Measurements from ENCODE around the gene KRTAP2-1. TPM values are rescaled to one million over a fixed set of nuclear protein-coding genes. Genes with fewer than 3 reads are reported as not detected.

Gene KRTAP2-1
- total RNA-seq, 1 donor from 2014 or later = not detected

GRCh38 chr17:41076788-41077187 lies 29.7 kb upstream of the KRTAP2-1 start:
- DNase-seq (ENCODE audit: extremely low spot score, unreplicated experiment) = no peak
- no peaks in the 10 kb centered on the region for H3K4me1 Mint-ChIP-seq (ENCODE audit: unreplicated experiment)

GRCh38 chr17:41073676-41074075 lies 26.6 kb upstream of the KRTAP2-1 start:
- no peak for DNase-seq (ENCODE audit: extremely low spot score, unreplicated experiment)
- Mint-ChIP-seq H3K27ac (ENCODE audit: unreplicated experiment) (no peak overlapping the region), H3K36me3 (ENCODE audit: unreplicated experiment) (no peaks in the 10 kb centered on the region), H3K9me3 (ENCODE audit: unreplicated experiment) (peaks cover 3% of the 10 kb centered on the region), H3K27me3 (ENCODE audit: unreplicated experiment) (no peaks in the 10 kb centered on the region), H3K4me1 (ENCODE audit: unreplicated experiment) (no peaks in the 10 kb centered on the region), H3K4me3 (ENCODE audit: unreplicated experiment) (no peak overlapping the region)
- no peak for TF ChIP-seq CTCF (IDR thresholded peaks at IDR 0.05)

More at GRCh38 chr17:41076788-41077187, 29.7 kb upstream of the KRTAP2-1 start:
- no peak for TF ChIP-seq CTCF (IDR thresholded peaks at IDR 0.05)
- H3K27ac Mint-ChIP-seq (ENCODE audit: unreplicated experiment) = no peak overlapping the region
- H3K36me3 Mint-ChIP-seq (ENCODE audit: unreplicated experiment) = no peaks in the 10 kb centered on the region
- no peak overlapping the region for H3K4me3 Mint-ChIP-seq (ENCODE audit: unreplicated experiment)
- H3K9me3 Mint-ChIP-seq (ENCODE audit: unreplicated experiment) = peaks cover 3% of the 10 kb centered on the region
- no peaks in the 10 kb centered on the region for H3K27me3 Mint-ChIP-seq (ENCODE audit: unreplicated experiment)

- H3K4me3 Mint-ChIP-seq (ENCODE audit: unreplicated experiment) = no peak overlapping the region
- no peaks in the 10 kb centered on the region for H3K9me3 Mint-ChIP-seq (ENCODE audit: unreplicated experiment)
- peaks cover 5% of the 10 kb centered on the region for H3K4me1 Mint-ChIP-seq (ENCODE audit: unreplicated experiment)
- H3K27me3 Mint-ChIP-seq (ENCODE audit: unreplicated experiment) = no peaks in the 10 kb centered on the region
- no peak for DNase-seq (ENCODE audit: extremely low spot score, unreplicated experiment)
- no peak overlapping the region for H3K27ac Mint-ChIP-seq (ENCODE audit: unreplicated experiment)
- no peak for TF ChIP-seq CTCF (IDR thresholded peaks at IDR 0.05)
- no peaks in the 10 kb centered on the region for H3K36me3 Mint-ChIP-seq (ENCODE audit: unreplicated experiment)
Observed at GRCh38 chr17:41071606-41072360, 24.7 kb upstream of the KRTAP2-1 start.

GRCh38 chr17:41069031-41069430 lies 21.9 kb upstream of the KRTAP2-1 start:
- H3K27me3 Mint-ChIP-seq (ENCODE audit: unreplicated experiment) = no peaks in the 10 kb centered on the region
- TF ChIP-seq CTCF (IDR thresholded peaks at IDR 0.05) = no peak
- H3K4me3 Mint-ChIP-seq (ENCODE audit: unreplicated experiment) = no peak overlapping the region
- no peaks in the 10 kb centered on the region for H3K36me3 Mint-ChIP-seq (ENCODE audit: unreplicated experiment)
- DNase-seq (ENCODE audit: extremely low spot score, unreplicated experiment) = no peak
- no peak overlapping the region for H3K27ac Mint-ChIP-seq (ENCODE audit: unreplicated experiment)
- H3K4me1 Mint-ChIP-seq (ENCODE audit: unreplicated experiment) = peaks cover 8% of the 10 kb centered on the region
- no peaks in the 10 kb centered on the region for H3K9me3 Mint-ChIP-seq (ENCODE audit: unreplicated experiment)

GRCh38 chr17:41067281-41067680 lies 20.2 kb upstream of the KRTAP2-1 start:
- TF ChIP-seq CTCF (IDR thresholded peaks at IDR 0.05) = no peak
- H3K4me1 Mint-ChIP-seq (ENCODE audit: unreplicated experiment) = peaks cover 21% of the 10 kb centered on the region
- no peaks in the 10 kb centered on the region for H3K27me3 Mint-ChIP-seq (ENCODE audit: unreplicated experiment)
- no peak overlapping the region for H3K27ac Mint-ChIP-seq (ENCODE audit: unreplicated experiment)
- DNase-seq (ENCODE audit: extremely low spot score, unreplicated experiment) = no peak
- no peaks in the 10 kb centered on the region for H3K36me3 Mint-ChIP-seq (ENCODE audit: unreplicated experiment)
- H3K4me3 Mint-ChIP-seq (ENCODE audit: unreplicated experiment) = no peak overlapping the region
- H3K9me3 Mint-ChIP-seq (ENCODE audit: unreplicated experiment) = no peaks in the 10 kb centered on the region

Measured in osteocyte (in vitro differentiated cells).